Peyer's patch (tissue), 4 donors: ENCODE data around the gene VEGFD. TPM values are rescaled to one million over a fixed set of nuclear protein-coding genes. Genes with fewer than 3 reads are reported as not detected.

Source experiments
- DNase-seq, 3 donors: peaks; one replicate each; pipeline ENCODE4 v3.0.0-alpha.2; 2017 to 2019
- H3K27ac ChIP-seq, 4 donors: fragments of 200-600 bp; sonication (generic); one replicate each; pipeline ENCODE4 v1.5.1; 2016 to 2019
- H3K27me3 ChIP-seq, 2 donors: fragments of 200-600 bp; sonication (generic); one replicate each; pipeline ENCODE4 v1.5.1; 2019
- H3K36me3 ChIP-seq, 3 donors: fragments of 200-600 bp; sonication (generic); one replicate each; pipeline ENCODE4 v1.5.1; 2016 to 2019
- H3K4me1 ChIP-seq, 4 donors: fragments of 200-600 bp; sonication (generic); one replicate each; pipeline ENCODE4 v1.5.1; 2016 to 2019
- H3K4me3 ChIP-seq, 4 donors: fragments of 200-600 bp; sonication (generic); 1 replicate in 3 of 4; 2 replicates in 1 of 4; pipeline ENCODE4 v1.5.1; 2016 to 2019; ENCODE audit warnings: mild to moderate bottlenecking in 1 of 4
- H3K9me3 ChIP-seq, 4 donors: fragments of 200-600 bp; sonication (generic); one replicate each; pipeline ENCODE4 v1.5.1; 2016 to 2019; ENCODE audit warnings: mild to moderate bottlenecking in 1 of 4
- CTCF ChIP-seq, 6 experiments: fragments of 450-650 bp in 4 of 6; fragments of 200-600 bp in 2 of 6; sonication (generic) in 1 of 6; IDR thresholded peaks; one replicate each; pipeline ENCODE4 v1.5.1; 2017 to 2019; ENCODE audit warnings: antibody characterized with exemption in 6 of 6, mild to moderate bottlenecking in 3 of 6, moderate library complexity in 1 of 6
- POLR2A ChIP-seq, 2 donors: fragments of 450-650 bp; IDR thresholded peaks; one replicate each; pipeline ENCODE4 v1.5.1; 2017; ENCODE audit warnings: antibody characterized with exemption in 2 of 2, mild to moderate bottlenecking in 2 of 2, moderate library complexity in 2 of 2
- total RNA-seq, 4 donors: library from RNA; depleted of rRNA; stranded (reverse); fragments of >200 nt; gene quantifications; one replicate each; pipeline ENCODE4 v1.1.0, GENCODE V29; 2016

The VEGFD gene
- total RNA-seq, 4 donors from 2014 or later: 1.9 to 3.4 TPM; not detected in 2

DNA sequence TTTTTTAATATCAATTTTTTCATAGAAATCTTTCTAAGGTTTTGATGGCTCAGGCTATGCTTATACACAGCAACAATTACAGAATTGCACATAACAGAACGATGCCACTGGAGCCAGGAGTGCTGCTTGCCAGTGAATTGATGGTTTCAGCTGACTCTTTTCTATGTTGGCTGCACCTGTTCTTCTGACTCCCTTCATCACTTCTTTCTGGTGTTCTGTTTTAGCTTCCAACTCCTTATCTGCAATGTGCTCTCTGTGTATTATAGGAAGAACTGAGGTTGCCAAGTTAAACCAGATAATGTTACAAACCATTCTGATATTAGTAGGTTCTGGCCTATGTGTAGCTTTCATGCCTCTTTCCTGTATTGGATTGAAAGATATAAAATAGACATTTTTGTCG lies 11.6 kb upstream of the VEGFD start:
- Histone ChIP-seq H3K27me3 (no peaks in the 10 kb centered on the region), H3K36me3 (no peaks in the 10 kb centered on the region), H3K4me1 (no peaks in the 10 kb centered on the region), H3K4me3 (no peak overlapping the region), H3K9me3 (no peaks in the 10 kb centered on the region), H3K27ac (no peak overlapping the region)
- TF ChIP-seq CTCF (IDR thresholded peaks at IDR 0.05) (no peak), POLR2A (IDR thresholded peaks at IDR 0.05) (no peak)
- DNase-seq: no peak

DNA sequence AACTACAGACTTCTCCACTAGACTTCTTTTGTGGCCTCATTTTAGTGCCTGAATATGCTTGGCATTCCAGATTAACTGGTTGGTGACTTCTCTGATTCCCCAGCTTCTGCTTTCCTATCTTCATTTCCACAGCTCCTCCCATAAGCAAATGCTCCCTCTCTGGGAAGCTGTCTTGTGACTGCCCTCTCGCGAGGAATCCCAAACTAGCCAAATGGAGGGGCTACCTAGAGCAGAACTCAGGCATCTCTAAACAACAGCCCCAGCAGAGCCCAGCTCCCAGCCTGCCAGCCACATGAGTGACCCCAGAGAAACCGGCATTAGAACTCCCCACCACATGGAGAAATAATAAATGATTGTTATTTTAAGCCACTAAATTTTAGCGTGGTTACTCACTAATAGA lies 7.6 kb upstream of the VEGFD start:
- no peaks in the 10 kb centered on the region for H3K36me3 ChIP-seq
- no peak overlapping the region for H3K4me3 ChIP-seq
- H3K27ac ChIP-seq: no peak overlapping the region
- H3K4me1 ChIP-seq: no peaks in the 10 kb centered on the region
- H3K27me3 ChIP-seq: no peaks in the 10 kb centered on the region
- no peaks in the 10 kb centered on the region for H3K9me3 ChIP-seq
- no peak for TF ChIP-seq CTCF (IDR thresholded peaks at IDR 0.05)
- TF ChIP-seq POLR2A (IDR thresholded peaks at IDR 0.05): no peak
- DNase-seq: no peak

GRCh38 chrX:15382813-15383212 lies 1.4 kb downstream of the VEGFD start:
- DNase-seq: no peak
- H3K27ac ChIP-seq: no peak overlapping the region
- H3K9me3 ChIP-seq: no peaks in the 10 kb centered on the region
- no peaks in the 10 kb centered on the region for H3K36me3 ChIP-seq
- H3K27me3 ChIP-seq: no peaks in the 10 kb centered on the region
- TF ChIP-seq POLR2A (IDR thresholded peaks at IDR 0.05): no peak
- no peak for TF ChIP-seq CTCF (IDR thresholded peaks at IDR 0.05)
- H3K4me1 ChIP-seq: no peaks in the 10 kb centered on the region
- H3K4me3 ChIP-seq: no peak overlapping the region

DNA sequence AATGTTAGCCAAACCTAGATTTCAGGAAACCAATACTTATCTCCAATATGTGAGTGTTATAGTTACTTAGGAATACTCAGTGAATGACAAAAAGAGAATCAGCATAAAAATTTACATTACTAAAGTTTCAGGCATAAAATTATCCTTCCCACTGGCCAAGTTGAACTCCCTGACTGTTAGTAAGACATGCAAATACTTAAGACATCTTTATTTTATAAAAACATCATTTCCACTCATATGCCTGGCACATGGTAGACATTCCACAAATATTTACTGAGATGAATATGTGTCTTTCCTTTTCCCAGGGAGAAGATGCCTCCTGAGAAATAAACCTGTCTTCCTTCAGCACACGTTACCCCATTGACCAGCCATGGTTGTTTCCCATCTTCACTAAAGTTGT lies 7.3 kb downstream of the VEGFD start:
- no peaks in the 10 kb centered on the region for H3K4me1 ChIP-seq
- no peak for DNase-seq
- H3K27me3 ChIP-seq: no peaks in the 10 kb centered on the region
- H3K9me3 ChIP-seq: no peaks in the 10 kb centered on the region
- no peak for TF ChIP-seq POLR2A (IDR thresholded peaks at IDR 0.05)
- TF ChIP-seq CTCF (IDR thresholded peaks at IDR 0.05): no peak
- no peak overlapping the region for H3K4me3 ChIP-seq
- no peaks in the 10 kb centered on the region for H3K36me3 ChIP-seq
- H3K27ac ChIP-seq: no peak overlapping the region

DNA sequence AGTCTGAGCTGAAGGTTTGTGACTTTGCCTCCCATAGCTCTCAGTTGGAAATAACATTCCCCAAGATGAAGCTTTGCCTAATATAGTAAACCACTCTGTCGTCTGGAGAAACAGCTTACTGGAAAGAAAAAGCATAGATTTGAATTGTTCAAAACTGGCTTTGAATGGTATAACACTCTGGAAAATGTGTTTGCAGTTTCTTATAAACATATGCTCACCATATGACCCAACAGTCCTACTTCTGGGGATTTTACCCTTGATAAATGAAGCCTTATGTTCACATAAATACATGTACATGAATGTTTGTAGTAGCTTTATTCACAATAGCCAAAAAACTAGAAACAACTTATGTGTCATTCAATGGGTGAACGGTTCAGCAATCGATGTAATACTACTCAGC lies 10.2 kb downstream of the VEGFD start:
- TF ChIP-seq CTCF (IDR thresholded peaks at IDR 0.05): no peak
- TF ChIP-seq POLR2A (IDR thresholded peaks at IDR 0.05): no peak
- Histone ChIP-seq H3K4me1 (no peaks in the 10 kb centered on the region), H3K36me3 (no peaks in the 10 kb centered on the region), H3K27ac (no peak overlapping the region), H3K27me3 (no peaks in the 10 kb centered on the region), H3K9me3 (no peaks in the 10 kb centered on the region), H3K4me3 (no peak overlapping the region)
- DNase-seq: no peak
